ENCODE measurements around the gene CCDC68. TPM values are rescaled to one million over a fixed set of nuclear protein-coding genes. Genes with fewer than 3 reads are reported as not detected.

Gene CCDC68
- total and polyA plus RNA-seq, 2 of the 13 experiments (the other 11 are each of a cell fraction or from before 2014, with no cell fraction given) = 4.6 to 13.3 TPM

DNA sequence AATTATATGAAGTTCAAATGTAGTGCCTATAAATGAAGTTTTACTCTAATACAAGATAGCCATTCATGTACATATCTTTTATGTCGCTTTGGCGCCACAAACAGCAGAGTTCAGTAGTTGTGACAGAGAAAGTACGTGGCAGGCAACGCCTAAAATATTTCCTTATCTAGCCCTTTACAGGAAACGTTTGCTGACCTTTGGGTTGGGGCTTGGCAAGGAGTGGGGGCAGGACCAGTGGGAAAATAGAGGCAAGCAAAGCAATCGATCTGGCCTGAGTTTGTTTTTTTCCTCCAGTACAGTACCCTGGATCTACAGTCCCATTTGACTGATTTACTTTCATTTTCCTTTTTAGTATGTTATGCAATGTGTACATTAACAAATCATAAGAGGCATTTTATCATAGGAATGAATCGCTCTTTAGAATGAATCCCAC lies 13.1 kb downstream of the CCDC68 start (continued):
- TF ChIP-seq ZNF224 (CRISPR knock-in tag; IDR thresholded peaks at IDR 0.05) (no peak), RFXANK (CRISPR knock-in tag; IDR thresholded peaks at IDR 0.05) (0 out of 2 replicates have a peak, but pooled peaks have one; percentile 34), FOXJ3 (CRISPR knock-in tag; IDR thresholded peaks at IDR 0.05; ENCODE audit: borderline replicate concordance) (peak; percentile 88; the same call in 1 of the 2 replicates), SP4 (CRISPR knock-in tag; IDR thresholded peaks at IDR 0.05) (no peak), ZNF30 (CRISPR knock-in tag; IDR thresholded peaks at IDR 0.05) (no peak), MAFK (conservative IDR thresholded peaks at IDR 0.05 in 1 of 2, IDR thresholded peaks at IDR 0.05 in 1 of 2; ENCODE audit: low read length in 2 of 2) (peak in 1 of 2 experiments; percentile 41; a peak in 1 of 4 replicates), FOXO4 (CRISPR knock-in tag; conservative IDR thresholded peaks at IDR 0.05) (no peak), SRSF4 (IDR thresholded peaks at IDR 0.05; ENCODE audit: low read depth, low read length, poor library complexity, severe bottlenecking) (no peak), ZNF124 (CRISPR knock-in tag; IDR thresholded peaks at IDR 0.05) (peak; percentile 91), NFAT5 (CRISPR knock-in tag; IDR thresholded peaks at IDR 0.05) (no peak)
- TF ChIP-seq, protein P1, sequence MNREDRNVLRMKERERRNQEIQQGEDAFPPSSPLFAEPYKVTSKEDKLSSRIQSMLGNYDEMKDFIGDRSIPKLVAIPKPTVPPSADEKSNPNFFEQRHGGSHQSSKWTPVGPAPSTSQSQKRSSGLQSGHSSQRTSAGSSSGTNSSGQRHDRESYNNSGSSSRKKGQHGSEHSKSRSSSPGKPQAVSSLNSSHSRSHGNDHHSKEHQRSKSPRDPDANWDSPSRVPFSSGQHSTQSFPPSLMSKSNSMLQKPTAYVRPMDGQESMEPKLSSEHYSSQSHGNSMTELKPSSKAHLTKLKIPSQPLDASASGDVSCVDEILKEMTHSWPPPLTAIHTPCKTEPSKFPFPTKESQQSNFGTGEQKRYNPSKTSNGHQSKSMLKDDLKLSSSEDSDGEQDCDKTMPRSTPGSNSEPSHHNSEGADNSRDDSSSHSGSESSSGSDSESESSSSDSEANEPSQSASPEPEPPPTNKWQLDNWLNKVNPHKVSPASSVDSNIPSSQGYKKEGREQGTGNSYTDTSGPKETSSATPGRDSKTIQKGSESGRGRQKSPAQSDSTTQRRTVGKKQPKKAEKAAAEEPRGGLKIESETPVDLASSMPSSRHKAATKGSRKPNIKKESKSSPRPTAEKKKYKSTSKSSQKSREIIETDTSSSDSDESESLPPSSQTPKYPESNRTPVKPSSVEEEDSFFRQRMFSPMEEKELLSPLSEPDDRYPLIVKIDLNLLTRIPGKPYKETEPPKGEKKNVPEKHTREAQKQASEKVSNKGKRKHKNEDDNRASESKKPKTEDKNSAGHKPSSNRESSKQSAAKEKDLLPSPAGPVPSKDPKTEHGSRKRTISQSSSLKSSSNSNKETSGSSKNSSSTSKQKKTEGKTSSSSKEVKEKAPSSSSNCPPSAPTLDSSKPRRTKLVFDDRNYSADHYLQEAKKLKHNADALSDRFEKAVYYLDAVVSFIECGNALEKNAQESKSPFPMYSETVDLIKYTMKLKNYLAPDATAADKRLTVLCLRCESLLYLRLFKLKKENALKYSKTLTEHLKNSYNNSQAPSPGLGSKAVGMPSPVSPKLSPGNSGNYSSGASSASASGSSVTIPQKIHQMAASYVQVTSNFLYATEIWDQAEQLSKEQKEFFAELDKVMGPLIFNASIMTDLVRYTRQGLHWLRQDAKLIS (CRISPR knock-in tag; IDR thresholded peaks at IDR 0.05) = no peak
- TF ChIP-seq, protein P2, sequence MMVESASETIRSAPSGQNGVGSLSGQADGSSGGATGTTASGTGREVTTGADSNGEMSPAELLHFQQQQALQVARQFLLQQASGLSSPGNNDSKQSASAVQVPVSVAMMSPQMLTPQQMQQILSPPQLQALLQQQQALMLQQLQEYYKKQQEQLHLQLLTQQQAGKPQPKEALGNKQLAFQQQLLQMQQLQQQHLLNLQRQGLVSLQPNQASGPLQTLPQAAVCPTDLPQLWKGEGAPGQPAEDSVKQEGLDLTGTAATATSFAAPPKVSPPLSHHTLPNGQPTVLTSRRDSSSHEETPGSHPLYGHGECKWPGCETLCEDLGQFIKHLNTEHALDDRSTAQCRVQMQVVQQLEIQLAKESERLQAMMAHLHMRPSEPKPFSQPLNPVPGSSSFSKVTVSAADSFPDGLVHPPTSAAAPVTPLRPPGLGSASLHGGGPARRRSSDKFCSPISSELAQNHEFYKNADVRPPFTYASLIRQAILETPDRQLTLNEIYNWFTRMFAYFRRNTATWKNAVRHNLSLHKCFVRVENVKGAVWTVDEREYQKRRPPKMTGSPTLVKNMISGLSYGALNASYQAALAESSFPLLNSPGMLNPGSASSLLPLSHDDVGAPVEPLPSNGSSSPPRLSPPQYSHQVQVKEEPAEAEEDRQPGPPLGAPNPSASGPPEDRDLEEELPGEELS (CRISPR knock-in tag; IDR thresholded peaks at IDR 0.05) = peak; percentile 96
- TF ChIP-seq, protein P3, sequence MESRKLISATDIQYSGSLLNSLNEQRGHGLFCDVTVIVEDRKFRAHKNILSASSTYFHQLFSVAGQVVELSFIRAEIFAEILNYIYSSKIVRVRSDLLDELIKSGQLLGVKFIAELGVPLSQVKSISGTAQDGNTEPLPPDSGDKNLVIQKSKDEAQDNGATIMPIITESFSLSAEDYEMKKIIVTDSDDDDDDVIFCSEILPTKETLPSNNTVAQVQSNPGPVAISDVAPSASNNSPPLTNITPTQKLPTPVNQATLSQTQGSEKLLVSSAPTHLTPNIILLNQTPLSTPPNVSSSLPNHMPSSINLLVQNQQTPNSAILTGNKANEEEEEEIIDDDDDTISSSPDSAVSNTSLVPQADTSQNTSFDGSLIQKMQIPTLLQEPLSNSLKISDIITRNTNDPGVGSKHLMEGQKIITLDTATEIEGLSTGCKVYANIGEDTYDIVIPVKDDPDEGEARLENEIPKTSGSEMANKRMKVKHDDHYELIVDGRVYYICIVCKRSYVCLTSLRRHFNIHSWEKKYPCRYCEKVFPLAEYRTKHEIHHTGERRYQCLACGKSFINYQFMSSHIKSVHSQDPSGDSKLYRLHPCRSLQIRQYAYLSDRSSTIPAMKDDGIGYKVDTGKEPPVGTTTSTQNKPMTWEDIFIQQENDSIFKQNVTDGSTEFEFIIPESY (CRISPR knock-in tag; IDR thresholded peaks at IDR 0.05) = peak; percentile 27; the same call in 1 of the 2 replicates
- TF ChIP-seq, protein P4, sequence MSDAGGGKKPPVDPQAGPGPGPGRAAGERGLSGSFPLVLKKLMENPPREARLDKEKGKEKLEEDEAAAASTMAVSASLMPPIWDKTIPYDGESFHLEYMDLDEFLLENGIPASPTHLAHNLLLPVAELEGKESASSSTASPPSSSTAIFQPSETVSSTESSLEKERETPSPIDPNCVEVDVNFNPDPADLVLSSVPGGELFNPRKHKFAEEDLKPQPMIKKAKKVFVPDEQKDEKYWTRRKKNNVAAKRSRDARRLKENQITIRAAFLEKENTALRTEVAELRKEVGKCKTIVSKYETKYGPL (CRISPR knock-in tag; IDR thresholded peaks at IDR 0.05) = peak; percentile 95

Data from HepG2 (cell line).